ENCODE results near the gene CNPY3. TPM values are rescaled to one million over a fixed set of nuclear protein-coding genes. Genes with fewer than 3 reads are reported as not detected.

The CNPY3 gene
- polyA plus RNA-seq, 1 donor from 2014 or later, result 26.4 TPM

DNA sequence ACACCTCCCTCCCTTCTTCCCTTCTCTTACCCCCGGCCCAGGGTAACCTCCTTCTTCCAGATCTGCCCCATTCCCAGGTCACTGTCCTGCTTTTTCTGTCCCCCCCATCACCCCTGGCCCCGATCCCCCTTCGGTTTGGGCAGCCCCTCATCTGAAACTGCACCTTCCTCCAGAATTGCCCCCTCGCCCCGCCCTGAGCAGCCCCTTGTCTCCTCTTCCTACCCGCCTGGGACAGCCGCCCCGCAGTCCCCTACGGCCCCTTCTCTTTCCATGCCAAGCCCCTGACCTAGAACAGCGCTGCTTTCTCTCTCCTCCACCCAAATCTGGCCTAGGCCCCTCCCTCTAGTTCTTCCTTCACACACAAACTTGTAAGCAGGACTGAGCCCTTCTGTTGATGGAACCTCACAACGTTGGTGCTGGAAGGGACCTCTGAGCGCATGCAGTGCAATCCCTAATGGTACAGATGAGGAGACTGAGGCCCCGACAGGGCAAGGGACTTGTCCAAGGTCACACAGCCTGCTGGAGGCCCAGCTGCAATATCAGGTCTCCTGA lies 55.7 kb downstream of the CNPY3 start:
- TF ChIP-seq POLR2AphosphoS5 (IDR thresholded peaks at IDR 0.05) (no peak), EZH2 (IDR thresholded peaks at IDR 0.05; ENCODE audit: borderline replicate concordance, insufficient read depth, low read length, poor library complexity, severe bottlenecking) (no peak)
- TF ChIP-seq, protein P1, sequence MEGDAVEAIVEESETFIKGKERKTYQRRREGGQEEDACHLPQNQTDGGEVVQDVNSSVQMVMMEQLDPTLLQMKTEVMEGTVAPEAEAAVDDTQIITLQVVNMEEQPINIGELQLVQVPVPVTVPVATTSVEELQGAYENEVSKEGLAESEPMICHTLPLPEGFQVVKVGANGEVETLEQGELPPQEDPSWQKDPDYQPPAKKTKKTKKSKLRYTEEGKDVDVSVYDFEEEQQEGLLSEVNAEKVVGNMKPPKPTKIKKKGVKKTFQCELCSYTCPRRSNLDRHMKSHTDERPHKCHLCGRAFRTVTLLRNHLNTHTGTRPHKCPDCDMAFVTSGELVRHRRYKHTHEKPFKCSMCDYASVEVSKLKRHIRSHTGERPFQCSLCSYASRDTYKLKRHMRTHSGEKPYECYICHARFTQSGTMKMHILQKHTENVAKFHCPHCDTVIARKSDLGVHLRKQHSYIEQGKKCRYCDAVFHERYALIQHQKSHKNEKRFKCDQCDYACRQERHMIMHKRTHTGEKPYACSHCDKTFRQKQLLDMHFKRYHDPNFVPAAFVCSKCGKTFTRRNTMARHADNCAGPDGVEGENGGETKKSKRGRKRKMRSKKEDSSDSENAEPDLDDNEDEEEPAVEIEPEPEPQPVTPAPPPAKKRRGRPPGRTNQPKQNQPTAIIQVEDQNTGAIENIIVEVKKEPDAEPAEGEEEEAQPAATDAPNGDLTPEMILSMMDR (IDR thresholded peaks at IDR 0.05; ENCODE audit: poor library complexity, severe bottlenecking), result no peak
- Histone ChIP-seq H3K27me3 (ENCODE audit: insufficient read depth, low read depth, low read length) (no peaks in the 10 kb centered on the region), H3K4me3 (ENCODE audit: low read length) (peak overlapping the region; percentile 96), H3K9me3 (ENCODE audit: low read length) (no peaks in the 10 kb centered on the region), H4K20me1 (ENCODE audit: insufficient read depth) (no peaks in the 10 kb centered on the region), H3K9ac (ENCODE audit: low read length) (peak overlapping the region; percentile 92), H3K36me3 (ENCODE audit: insufficient read depth, low read length) (no peaks in the 10 kb centered on the region), H3K79me2 (replicated peaks; ENCODE audit: insufficient read depth, low read length) (peaks cover 12% of the 10 kb centered on the region), H3K9me2 (ENCODE audit: insufficient read depth, low read length) (no peaks in the 10 kb centered on the region), H3K27ac (ENCODE audit: low read length) (peak overlapping the region; percentile 60), H3K4me2 (ENCODE audit: low read length) (peak overlapping the region; percentile 91), H2AFZ (ENCODE audit: low read depth, low read length) (peak overlapping the region; percentile 85), H3F3A (ENCODE audit: insufficient read depth, low read length, poor library complexity, severe bottlenecking) (peaks cover 4% of the 10 kb centered on the region)

DNA sequence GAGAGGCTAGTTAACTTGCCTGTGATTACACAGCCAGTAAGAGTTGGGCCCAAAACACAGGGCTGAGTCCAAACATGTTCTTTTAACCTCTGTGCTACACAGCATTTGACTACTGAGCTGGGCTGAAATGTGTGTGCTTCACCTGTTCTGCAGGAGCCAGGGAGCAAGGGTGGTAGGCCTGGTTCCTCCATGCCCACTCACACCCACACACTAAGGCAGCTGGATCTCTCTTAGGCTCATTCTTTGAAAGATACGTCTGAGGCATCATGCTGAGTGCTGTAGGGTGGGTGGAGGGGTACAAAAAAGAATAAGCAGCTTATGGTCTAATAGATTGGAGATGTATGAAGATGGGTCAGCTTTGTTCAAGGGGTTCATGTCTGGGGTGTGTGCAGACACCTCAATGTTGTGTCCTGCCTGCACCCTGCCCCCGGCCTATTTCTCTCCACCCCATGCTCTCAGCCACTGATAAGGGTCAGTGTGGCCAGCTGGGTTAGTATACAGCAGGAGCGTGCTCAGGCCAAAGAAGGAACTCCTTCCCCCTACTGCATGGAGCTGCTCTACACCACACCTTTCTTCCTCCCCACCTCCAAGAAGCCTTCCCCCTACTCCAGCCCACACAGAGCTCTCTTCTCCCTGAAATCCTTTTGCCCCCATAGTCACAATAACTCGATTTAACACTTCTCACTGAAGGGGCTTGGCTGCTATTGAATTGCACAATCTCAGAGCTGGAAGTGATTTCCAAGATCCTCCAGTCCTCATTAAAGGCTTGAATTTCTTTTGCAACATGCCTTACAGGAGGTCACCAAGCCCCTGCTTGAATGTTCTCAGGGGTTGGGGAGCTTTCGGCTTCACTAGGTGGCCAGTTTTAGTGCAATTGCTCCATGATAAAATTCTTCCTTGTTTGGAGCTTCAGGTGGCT lies 58.5 kb downstream of the CNPY3 start:
- no peaks in the 10 kb centered on the region for H3K36me3 ChIP-seq (ENCODE audit: insufficient read depth, low read length)
- H3K4me2 ChIP-seq (ENCODE audit: low read length), result no peak overlapping the region
- H3K27me3 ChIP-seq (ENCODE audit: insufficient read depth, low read depth, low read length), result no peaks in the 10 kb centered on the region
- no peaks in the 10 kb centered on the region for H4K20me1 ChIP-seq (ENCODE audit: insufficient read depth)
- no peak overlapping the region for H2AFZ ChIP-seq (ENCODE audit: low read depth, low read length)
- no peak overlapping the region for H3K9ac ChIP-seq (ENCODE audit: low read length)
- H3K9me2 ChIP-seq (ENCODE audit: insufficient read depth, low read length), result no peaks in the 10 kb centered on the region
- H3K79me2 ChIP-seq (replicated peaks; ENCODE audit: insufficient read depth, low read length), result peaks cover 12% of the 10 kb centered on the region
- peaks cover 4% of the 10 kb centered on the region for H3F3A ChIP-seq (ENCODE audit: insufficient read depth, low read length, poor library complexity, severe bottlenecking)
- H3K9me3 ChIP-seq (ENCODE audit: low read length), result no peaks in the 10 kb centered on the region
- no peak overlapping the region for H3K27ac ChIP-seq (ENCODE audit: low read length)
- H3K4me3 ChIP-seq (ENCODE audit: low read length), result peak overlapping the region; percentile 0
- TF ChIP-seq EZH2 (IDR thresholded peaks at IDR 0.05; ENCODE audit: borderline replicate concordance, insufficient read depth, low read length, poor library complexity, severe bottlenecking) (no peak), SMC3 (conservative IDR thresholded peaks at IDR 0.05; ENCODE audit: poor library complexity) (no peak), MXI1 (conservative IDR thresholded peaks at IDR 0.05; ENCODE audit: poor library complexity, severe bottlenecking) (no peak), RAD21 (conservative IDR thresholded peaks at IDR 0.05) (no peak)
- TF ChIP-seq, protein P1 (IDR thresholded peaks at IDR 0.05; ENCODE audit: poor library complexity, severe bottlenecking), result no peak
- TF ChIP-seq, protein P2, sequence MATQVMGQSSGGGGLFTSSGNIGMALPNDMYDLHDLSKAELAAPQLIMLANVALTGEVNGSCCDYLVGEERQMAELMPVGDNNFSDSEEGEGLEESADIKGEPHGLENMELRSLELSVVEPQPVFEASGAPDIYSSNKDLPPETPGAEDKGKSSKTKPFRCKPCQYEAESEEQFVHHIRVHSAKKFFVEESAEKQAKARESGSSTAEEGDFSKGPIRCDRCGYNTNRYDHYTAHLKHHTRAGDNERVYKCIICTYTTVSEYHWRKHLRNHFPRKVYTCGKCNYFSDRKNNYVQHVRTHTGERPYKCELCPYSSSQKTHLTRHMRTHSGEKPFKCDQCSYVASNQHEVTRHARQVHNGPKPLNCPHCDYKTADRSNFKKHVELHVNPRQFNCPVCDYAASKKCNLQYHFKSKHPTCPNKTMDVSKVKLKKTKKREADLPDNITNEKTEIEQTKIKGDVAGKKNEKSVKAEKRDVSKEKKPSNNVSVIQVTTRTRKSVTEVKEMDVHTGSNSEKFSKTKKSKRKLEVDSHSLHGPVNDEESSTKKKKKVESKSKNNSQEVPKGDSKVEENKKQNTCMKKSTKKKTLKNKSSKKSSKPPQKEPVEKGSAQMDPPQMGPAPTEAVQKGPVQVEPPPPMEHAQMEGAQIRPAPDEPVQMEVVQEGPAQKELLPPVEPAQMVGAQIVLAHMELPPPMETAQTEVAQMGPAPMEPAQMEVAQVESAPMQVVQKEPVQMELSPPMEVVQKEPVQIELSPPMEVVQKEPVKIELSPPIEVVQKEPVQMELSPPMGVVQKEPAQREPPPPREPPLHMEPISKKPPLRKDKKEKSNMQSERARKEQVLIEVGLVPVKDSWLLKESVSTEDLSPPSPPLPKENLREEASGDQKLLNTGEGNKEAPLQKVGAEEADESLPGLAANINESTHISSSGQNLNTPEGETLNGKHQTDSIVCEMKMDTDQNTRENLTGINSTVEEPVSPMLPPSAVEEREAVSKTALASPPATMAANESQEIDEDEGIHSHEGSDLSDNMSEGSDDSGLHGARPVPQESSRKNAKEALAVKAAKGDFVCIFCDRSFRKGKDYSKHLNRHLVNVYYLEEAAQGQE (IDR thresholded peaks at IDR 0.05; ENCODE audit: borderline replicate concordance), result no peak
